WERI-Rb-1 (cell line): ENCODE measurements around the gene SLC51A.
"Not testable (repeated sequence)": the region's sequence is repeated elsewhere in the genome, so short reads cannot be mapped to it uniquely, and the experiment has no call there.

Experiments used
- DNase-seq: peaks from one replicate; pipeline ENCODE4 v3.0.0-alpha.2; 2020
- H3K27ac ChIP-seq: fragments of 250-450 bp; sonication (Bioruptor Pico); 2 replicates; pipeline ENCODE4 v1.5.1; 2020; ENCODE audit warnings: mild to moderate bottlenecking, moderate library complexity
- H3K27me3 ChIP-seq: fragments of 250-450 bp; sonication (Bioruptor Pico); 2 replicates; pipeline ENCODE4 v1.5.1; 2021; ENCODE audit warnings: mild to moderate bottlenecking, low read depth, moderate library complexity; ENCODE audit not compliant: insufficient read depth, severe bottlenecking
- H3K36me3 ChIP-seq: fragments of 250-450 bp; sonication (Bioruptor Pico); 2 replicates; pipeline ENCODE4 v1.5.1; 2020; ENCODE audit warnings: mild to moderate bottlenecking, moderate library complexity
- H3K4me3 ChIP-seq: 2 replicates; pipeline ENCODE4 v1.5.1; 2011; ENCODE audit warnings: low read depth, mild to moderate bottlenecking, control low read depth, low read length
- H3K9me3 ChIP-seq: fragments of 250-450 bp; sonication (Bioruptor Pico); 2 replicates; pipeline ENCODE4 v1.5.1; 2021; ENCODE audit warnings: mild to moderate bottlenecking, moderate library complexity; ENCODE audit not compliant: severe bottlenecking
- TF ChIP-seq, protein P1 (sequence below): IDR thresholded peaks from 2 replicates; pipeline ENCODE4 v1.5.1; 2011; ENCODE audit warnings: low read depth, mild to moderate bottlenecking, control low read depth, inconsistent platforms, low read length

SLC51A gene

DNA sequence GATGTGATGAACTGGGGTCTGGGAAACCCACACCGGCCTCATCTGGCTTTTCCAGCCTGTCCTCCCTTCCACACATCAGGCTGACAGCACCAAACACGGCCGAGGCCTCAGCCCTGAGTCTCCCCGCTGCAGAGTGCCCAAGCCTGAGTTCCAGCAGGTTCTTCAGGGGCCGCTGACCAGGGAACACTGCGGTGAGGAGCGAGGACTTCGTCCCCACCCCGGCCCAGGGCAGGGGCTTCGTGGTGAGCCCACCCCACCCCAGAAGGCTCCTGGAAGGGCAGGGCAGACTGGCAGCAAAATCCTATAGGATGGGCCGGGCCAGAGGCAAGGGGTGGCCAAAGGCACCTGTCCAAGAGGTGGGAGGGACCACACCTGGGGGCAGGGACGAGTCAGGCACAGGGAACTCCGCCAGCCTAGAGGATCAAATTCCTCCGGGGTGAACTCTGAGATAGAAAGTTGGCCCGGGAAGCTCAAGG, at the start of gene SLC51A:
TSS of gene SLC51A (plus strand) at position 446 of the 476 bp plus-strand sequence. CDS start 179 bp downstream, outside the sequence.
- Histone ChIP-seq H3K27me3 (no peaks in the 10 kb centered on the region), H3K4me3 (no peak within 1 kb of the TSS), H3K36me3 (no peaks in the 10 kb centered on the region), H3K9me3 (no peaks in the 10 kb centered on the region), H3K27ac (no peak within 1 kb of the TSS)
- DNase-seq = no peak
- TF ChIP-seq, protein P1, sequence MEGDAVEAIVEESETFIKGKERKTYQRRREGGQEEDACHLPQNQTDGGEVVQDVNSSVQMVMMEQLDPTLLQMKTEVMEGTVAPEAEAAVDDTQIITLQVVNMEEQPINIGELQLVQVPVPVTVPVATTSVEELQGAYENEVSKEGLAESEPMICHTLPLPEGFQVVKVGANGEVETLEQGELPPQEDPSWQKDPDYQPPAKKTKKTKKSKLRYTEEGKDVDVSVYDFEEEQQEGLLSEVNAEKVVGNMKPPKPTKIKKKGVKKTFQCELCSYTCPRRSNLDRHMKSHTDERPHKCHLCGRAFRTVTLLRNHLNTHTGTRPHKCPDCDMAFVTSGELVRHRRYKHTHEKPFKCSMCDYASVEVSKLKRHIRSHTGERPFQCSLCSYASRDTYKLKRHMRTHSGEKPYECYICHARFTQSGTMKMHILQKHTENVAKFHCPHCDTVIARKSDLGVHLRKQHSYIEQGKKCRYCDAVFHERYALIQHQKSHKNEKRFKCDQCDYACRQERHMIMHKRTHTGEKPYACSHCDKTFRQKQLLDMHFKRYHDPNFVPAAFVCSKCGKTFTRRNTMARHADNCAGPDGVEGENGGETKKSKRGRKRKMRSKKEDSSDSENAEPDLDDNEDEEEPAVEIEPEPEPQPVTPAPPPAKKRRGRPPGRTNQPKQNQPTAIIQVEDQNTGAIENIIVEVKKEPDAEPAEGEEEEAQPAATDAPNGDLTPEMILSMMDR = no peak

DNA sequence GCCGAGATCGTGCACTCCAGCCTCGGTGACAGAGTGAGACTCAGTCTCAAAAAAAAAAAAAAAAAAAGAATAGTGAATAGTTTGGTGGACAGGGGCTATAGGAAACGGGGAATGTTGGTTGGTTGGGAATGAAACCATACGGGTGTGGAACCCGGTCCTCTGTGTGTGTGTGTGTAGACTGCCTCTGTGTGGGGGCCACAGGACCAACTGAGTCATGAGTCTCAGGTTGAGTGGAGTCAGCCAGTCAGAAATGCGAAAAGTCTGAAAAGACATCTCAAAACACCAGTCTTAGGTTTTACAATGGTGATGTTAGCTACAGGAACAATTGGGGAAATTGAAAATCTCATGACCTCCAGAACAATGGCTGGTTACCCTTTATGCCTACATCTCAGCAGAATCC, 49.6 kb upstream of the SLC51A start:
- Histone ChIP-seq H3K4me3 (no peak overlapping the region), H3K9me3 (no peaks in the 10 kb centered on the region), H3K27me3 (no peaks in the 10 kb centered on the region), H3K27ac (no peak overlapping the region), H3K36me3 (no peaks in the 10 kb centered on the region)
- TF ChIP-seq, protein P1 = no peak
- DNase-seq = no peak

DNA sequence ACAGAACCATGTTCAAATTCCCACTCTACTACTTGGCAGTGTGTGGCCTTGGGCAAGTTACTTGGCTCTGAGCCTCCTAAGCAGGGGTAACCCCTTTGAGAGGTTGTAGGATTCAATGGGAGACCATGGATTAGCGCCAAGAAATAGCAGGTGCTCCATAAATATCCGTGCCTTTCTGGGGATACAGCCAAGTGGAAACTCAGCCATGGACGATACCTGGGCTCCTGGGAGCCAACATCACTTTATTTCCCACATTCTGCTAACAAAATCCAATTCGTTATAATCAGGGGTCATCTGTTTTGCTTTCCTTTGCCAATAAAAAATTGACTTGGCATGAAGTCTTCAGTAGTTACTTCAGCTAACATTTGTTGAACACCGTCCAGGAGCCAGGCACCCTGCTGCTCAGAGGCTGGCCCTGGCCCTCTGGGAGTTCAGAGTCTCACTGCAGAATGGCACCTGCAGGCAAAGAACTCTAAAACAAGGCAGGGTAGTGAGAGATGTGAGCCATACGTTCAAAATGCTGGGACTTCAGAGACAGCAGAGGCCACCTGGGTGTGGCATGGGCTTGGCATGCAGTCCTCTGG, 47.4 kb upstream of the SLC51A start:
- no peaks in the 10 kb centered on the region for H3K36me3 ChIP-seq
- TF ChIP-seq, protein P1 = no peak
- no peaks in the 10 kb centered on the region for H3K27me3 ChIP-seq
- DNase-seq = no peak
- no peak overlapping the region for H3K4me3 ChIP-seq
- H3K9me3 ChIP-seq = no peaks in the 10 kb centered on the region
- H3K27ac ChIP-seq = no peak overlapping the region

DNA sequence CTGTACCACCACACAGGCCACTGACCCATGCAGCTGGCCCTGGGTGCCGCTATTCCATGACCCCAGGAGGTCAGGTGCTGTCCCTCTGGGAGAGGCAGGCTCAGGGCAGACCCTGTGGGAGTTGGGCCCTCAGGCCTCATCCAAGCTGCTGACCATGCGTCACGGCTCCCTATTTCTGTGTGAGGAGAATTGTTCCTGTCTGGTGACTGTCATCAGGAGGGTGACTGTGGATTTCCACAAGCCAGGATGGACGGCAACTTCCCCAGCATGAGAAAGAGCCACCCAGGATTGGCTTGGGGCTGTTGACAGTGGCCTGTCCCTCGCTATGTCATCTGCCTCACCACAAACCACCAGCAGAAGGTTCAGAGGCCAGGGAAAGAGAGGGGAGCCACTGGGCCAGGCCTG, 46.5 kb upstream of the SLC51A start:
- DNase-seq = no peak
- TF ChIP-seq, protein P1 = no peak
- H3K4me3 ChIP-seq = no peak overlapping the region
- no peaks in the 10 kb centered on the region for H3K36me3 ChIP-seq
- H3K27me3 ChIP-seq = no peaks in the 10 kb centered on the region
- H3K27ac ChIP-seq = no peak overlapping the region
- no peaks in the 10 kb centered on the region for H3K9me3 ChIP-seq

DNA sequence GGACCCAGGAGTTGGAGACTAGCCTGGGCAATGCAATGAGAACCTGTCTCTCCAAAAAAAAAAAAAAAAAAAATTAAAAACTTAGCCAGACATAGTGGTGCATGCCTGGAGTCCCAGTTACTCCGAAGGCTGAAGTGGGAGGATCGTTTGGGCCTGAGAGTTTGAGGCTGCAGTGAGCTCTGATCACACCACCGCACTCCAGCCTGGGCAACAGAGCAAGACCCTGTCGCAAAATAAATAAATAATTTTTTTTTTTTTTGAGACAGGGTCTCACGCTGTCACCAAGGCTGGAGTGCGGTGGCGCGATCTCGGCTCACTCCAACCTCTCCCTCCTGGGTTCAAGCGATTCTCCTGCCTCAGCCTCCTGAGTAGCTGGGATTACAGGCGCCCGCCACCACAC, 46.0 kb upstream of the SLC51A start:
- not testable (repeated sequence) for H3K36me3 ChIP-seq, H3K4me3 ChIP-seq, H3K27me3 ChIP-seq, H3K27ac ChIP-seq, DNase-seq, H3K9me3 ChIP-seq

DNA sequence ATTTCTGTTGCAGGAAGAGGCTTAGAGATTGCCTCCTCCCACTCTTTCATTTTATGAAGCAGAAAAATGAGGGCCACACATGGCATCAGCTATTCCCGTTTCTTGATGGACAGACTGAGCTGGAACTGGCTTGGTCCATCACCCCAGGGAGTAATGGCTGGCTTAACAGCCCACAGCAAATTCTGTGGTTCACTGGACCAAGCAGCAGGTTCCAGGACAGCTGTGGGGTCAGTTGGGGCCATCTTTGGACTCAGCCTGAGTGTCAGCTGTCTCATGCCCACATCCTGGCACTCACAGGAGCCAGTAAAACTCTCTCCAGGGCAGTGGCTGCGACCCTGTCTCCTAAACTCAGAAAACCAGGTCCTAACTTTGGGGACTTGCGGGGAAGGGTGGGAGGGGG, 41.7 kb upstream of the SLC51A start:
- no peak overlapping the region for H3K27ac ChIP-seq
- TF ChIP-seq, protein P1 = no peak

More for the DNA sequence above, 41.7 kb upstream of the SLC51A start:
- H3K4me3 ChIP-seq = no peak overlapping the region
- no peaks in the 10 kb centered on the region for H3K9me3 ChIP-seq
- DNase-seq = no peak
- H3K36me3 ChIP-seq = no peaks in the 10 kb centered on the region
- no peaks in the 10 kb centered on the region for H3K27me3 ChIP-seq
